GM12878 (cell line): ENCODE results near the gene RTCB. TPM values are rescaled to one million over a fixed set of nuclear protein-coding genes. Genes with fewer than 3 reads are reported as not detected.

ENCODE experiments used
- ATAC-seq: fragments of 200-7000 bp; cut with Tn5 transposase; 3 replicates; pipeline ENCODE4 v1.9.1; 2020; ENCODE audit warnings: mild to moderate bottlenecking, moderate library complexity
- BruUV-seq: library from RNA; stranded (reverse); fragments of 400-500 nt; replicated peaks from 2 replicates; lab custom pipeline; 2021; lab: Mats Ljungman, UMichigan
- CTCF ChIA-PET: fragments of 300-600 bp; sonication (Branson Sonifier 250); formaldehyde crosslinking; extraction: SDS; loops from one replicate; lab custom pipeline; 2021; ENCODE audit warnings: inconsistent platforms; lab: Yijun Ruan, JAX
- POLR2A ChIA-PET: fragments of 350-600 bp; formaldehyde crosslinking; extraction: SDS; loops from one replicate; lab custom pipeline; 2021; ENCODE audit warnings: inconsistent platforms; lab: Charles Lee
- RAD21 ChIA-PET: fragments of 300-600 bp; sonication (Branson Sonifier 250); formaldehyde crosslinking; loops from one replicate; lab custom pipeline; 2023; ENCODE audit warnings: antibody characterized with exemption; ENCODE audit not compliant: unreplicated experiment; lab: Charles Lee
- SMC1A ChIA-PET: fragments of 300-600 bp; sonication (Branson Sonifier 250); formaldehyde crosslinking; loops from one replicate; lab custom pipeline; 2023; ENCODE audit not compliant: unreplicated experiment, uncharacterized antibody; lab: Charles Lee
- DNase-seq: peaks from one replicate; pipeline ENCODE4 v3.0.0-alpha.2; 2011; ENCODE audit warnings: low read depth, low spot score
- FAIRE-seq: peaks from 3 replicates; lab custom pipeline; 2011; peaks lifted over from hg19 to GRCh38; lab: Jason Lieb, UNC
- H2AFZ ChIP-seq: 2 replicates; pipeline ENCODE4 v1.6.0; 2011; ENCODE audit warnings: low read depth, low read length, control low read depth; ENCODE audit not compliant: control insufficient read depth
- H3K27ac ChIP-seq: 2 replicates; pipeline ENCODE4 v1.5.1; 2011; ENCODE audit warnings: control low read depth; ENCODE audit not compliant: control insufficient read depth, insufficient read depth
- H3K27me3 ChIP-seq, 2 experiments: replicated peaks in 1 of 2; 2 replicates each; pipeline versions ENCODE4 v1.6.0 to v1.6.1; 2011; ENCODE audit warnings: low read length in 1 of 2; ENCODE audit not compliant: control insufficient read depth in 2 of 2, insufficient read depth in 2 of 2
- H3K36me3 ChIP-seq, 2 experiments: 2 replicates each; pipeline ENCODE4 v1.5.1; 2011; ENCODE audit warnings: low read length in 1 of 2; ENCODE audit not compliant: control insufficient read depth in 2 of 2, insufficient read depth in 2 of 2
- H3K4me1 ChIP-seq: 2 replicates; pipeline ENCODE4 v1.6.1; 2011; ENCODE audit warnings: mild to moderate bottlenecking, low read length, moderate library complexity, mixed read lengths; ENCODE audit not compliant: control insufficient read depth, insufficient read depth
- H3K4me2 ChIP-seq: 2 replicates; pipeline ENCODE4 v1.6.0; 2011; ENCODE audit warnings: control low read depth; ENCODE audit not compliant: control insufficient read depth, insufficient read depth
- H3K4me3 ChIP-seq: fragments of 200-600 bp; sonication (generic); 2 replicates; pipeline ENCODE4 v1.5.1; 2016
- H3K79me2 ChIP-seq: 2 replicates; pipeline ENCODE4 v1.6.0; 2011; ENCODE audit warnings: low read length; ENCODE audit not compliant: control insufficient read depth, insufficient read depth
- H3K9ac ChIP-seq: 2 replicates; pipeline ENCODE4 v1.8.0; 2011; ENCODE audit warnings: low read length, control low read depth, mixed read lengths; ENCODE audit not compliant: control insufficient read depth, insufficient read depth
- H3K9me3 ChIP-seq: replicated peaks from 3 replicates; pipeline ENCODE4 v1.5.1; 2011; ENCODE audit warnings: mild to moderate bottlenecking, low read length; ENCODE audit not compliant: control insufficient read depth, insufficient read depth
- H4K20me1 ChIP-seq: 2 replicates; pipeline ENCODE4 v1.6.0; 2011; ENCODE audit not compliant: control insufficient read depth, insufficient read depth
- BCL3 ChIP-seq: IDR thresholded peaks from 2 replicates; pipeline ENCODE4 v1.6.1; 2011; ENCODE audit warnings: borderline replicate concordance, low read depth, mild to moderate bottlenecking, moderate library complexity, low read length; ENCODE audit not compliant: insufficient read depth, poor library complexity, severe bottlenecking
- ELK1 ChIP-seq: IDR thresholded peaks from 2 replicates; pipeline ENCODE4 v1.6.1; 2012; ENCODE audit warnings: low read depth, low read length, improper control_type of control experiment
- KAT2A ChIP-seq: conservative IDR thresholded peaks from 2 replicates; pipeline ENCODE4 v1.6.1; 2011; ENCODE audit warnings: low read depth, low read length; ENCODE audit not compliant: control insufficient read depth
- MXI1 ChIP-seq: fragments of 150-350 bp; IDR thresholded peaks from 2 replicates; pipeline ENCODE4 v1.6.1; 2011; ENCODE audit warnings: low read depth, mild to moderate bottlenecking, inconsistent platforms, low read length, improper control_type of control experiment
- POLR2AphosphoS5 ChIP-seq: IDR thresholded peaks from 2 replicates; pipeline ENCODE4 v1.6.1; 2011; ENCODE audit warnings: mild to moderate bottlenecking, low read length, inconsistent platforms
- SIX5 ChIP-seq: IDR thresholded peaks from 2 replicates; pipeline ENCODE4 v1.6.1; 2011; ENCODE audit warnings: mild to moderate bottlenecking, low read depth, low read length, moderate library complexity; ENCODE audit not compliant: severe bottlenecking
- STAT3 ChIP-seq: IDR thresholded peaks from 2 replicates; pipeline ENCODE4 v1.6.1; 2011; ENCODE audit warnings: low read depth, low read length, improper control_type of control experiment
- TCF12 ChIP-seq: IDR thresholded peaks from 2 replicates; pipeline ENCODE4 v1.6.1; 2011; ENCODE audit warnings: low read depth, mild to moderate bottlenecking, low read length
- ZZZ3 ChIP-seq: IDR thresholded peaks from 2 replicates; pipeline ENCODE4 v1.6.1; 2011; ENCODE audit warnings: low read depth; ENCODE audit not compliant: control insufficient read depth, insufficient read length
- WGBS: methylation state at CpG from one replicate; pipeline ENCODE4 v1.1.6; 2016; ENCODE audit warnings: low lambda C conversion rate; ENCODE audit not compliant: insufficient replicate concordance, insufficient coverage; ENCODE audit errors: missing lambda C conversion rate; 5-methylcytosine and 5-hydroxymethylcytosine counted together
- in situ Hi-C: fragments of 300-500 bp; cut with MboI; formaldehyde crosslinking; loops from 9 replicates; pipeline ENCODE4 v1.14.3; 2018; ENCODE audit warnings: mixed read lengths
- intact Hi-C: fragments of 100-400 bp; cut with micrococcal nuclease; formaldehyde crosslinking; loops from one replicate; pipeline ENCODE4 v1.14.2; 2022; ENCODE audit not compliant: unreplicated experiment
- polyA plus RNA-seq, 11 experiments: library from polyadenylated mRNA; depleted of rRNA in 4 of 11; unstranded in 6 of 11; stranded (reverse) in 5 of 11; fragments of >200 nt; fragmentation: Nextera tagmentation in 4 of 11; fragmentation: Illumina TruSeq in 1 of 11; extraction: Ambion mirVana in 4 of 11; extraction: Trizol in 1 of 11; gene quantifications; 1 replicate in 1 of 11; 2 replicates in 10 of 11; pipeline versions ENCODE4 v1.2.1 to v1.2.3, GENCODE V29; 2011 to 2016; ENCODE audit warnings: inconsistent platforms in 2 of 11, missing spikeins in 2 of 11, low read depth in 1 of 11
- total RNA-seq, 4 experiments: library from RNA; depleted of rRNA in 3 of 4; stranded (reverse); fragments of >200 nt in 3 of 4; fragmentation: Illumina TruSeq in 1 of 4; extraction: Trizol in 1 of 4; gene quantifications; 2 replicates each; pipeline versions ENCODE4 v1.2.1 to v1.2.3, GENCODE V29; 2013 to 2021

RTCB gene
- total and polyA plus RNA-seq, 10 of the 15 experiments (the other 5 are each of a cell fraction or from before 2014, with no cell fraction given): 88.4 to 203 (median 106) TPM

GRCh38 chr22:32396746-32397145 is 15.3 kb downstream of the RTCB start:
- Histone ChIP-seq H3K9me3 (no peaks in the 10 kb centered on the region), H3K4me3 (no peak overlapping the region), H3K4me1 (no peaks in the 10 kb centered on the region), H3K27me3 (no peaks in the 10 kb centered on the region), H3K9ac (no peak overlapping the region), H3K36me3 (peaks cover 12 to 30% of the 10 kb centered on the region in 2 experiments), H3K27ac (no peak overlapping the region), H3K4me2 (no peak overlapping the region), H3K79me2 (no peaks in the 10 kb centered on the region), H2AFZ (no peak overlapping the region), H4K20me1 (no peaks in the 10 kb centered on the region)
- ATAC-seq: no peak
- ChIA-PET RAD21 (no interaction called here), SMC1A (interaction anchor here (1.0 kb wide), 1 partner anchor 12 kb away, joined by 3 read pairs; no protein-coding TSS in a partner anchor), CTCF (no interaction called here), POLR2A (no interaction called here)
- in situ Hi-C loops (no loop called here), intact Hi-C loops (no loop called here)
- 97% methylated on average over 5 of the region's 5 CpGs for whole genome bisulfite sequencing
- no TSS peak for BruUV-seq
- no peak for DNase-seq
- FAIRE-seq: no peak
- TF ChIP-seq MXI1 (no peak), STAT3 (no peak), BCL3 (no peak), KAT2A (no peak), SIX5 (no peak), POLR2AphosphoS5 (no peak), ZZZ3 (no peak), ELK1 (no peak), TCF12 (no peak)
